Measurements from ENCODE around the gene PRKG1.

GRCh38 chr10:51759896-51760534 lies 685.7 kb downstream of the PRKG1 start:
- TF ChIP-seq POLR2AphosphoS5 (IDR thresholded peaks at IDR 0.05; ENCODE audit: low read depth, low read length): no peak
- no peak for TF ChIP-seq REST (IDR thresholded peaks at IDR 0.05; ENCODE audit: insufficient read depth in 1 of 2, low read depth in 2 of 2, low read length in 2 of 2)
- TF ChIP-seq SIN3A (IDR thresholded peaks at IDR 0.05; ENCODE audit: borderline replicate concordance, insufficient read depth, low read length): no peak
- TF ChIP-seq TAF1 (IDR thresholded peaks at IDR 0.05; ENCODE audit: borderline replicate concordance, insufficient read depth, low read length): no peak
